ENCODE results near the gene HTRA2.

HTRA2 gene

DNA sequence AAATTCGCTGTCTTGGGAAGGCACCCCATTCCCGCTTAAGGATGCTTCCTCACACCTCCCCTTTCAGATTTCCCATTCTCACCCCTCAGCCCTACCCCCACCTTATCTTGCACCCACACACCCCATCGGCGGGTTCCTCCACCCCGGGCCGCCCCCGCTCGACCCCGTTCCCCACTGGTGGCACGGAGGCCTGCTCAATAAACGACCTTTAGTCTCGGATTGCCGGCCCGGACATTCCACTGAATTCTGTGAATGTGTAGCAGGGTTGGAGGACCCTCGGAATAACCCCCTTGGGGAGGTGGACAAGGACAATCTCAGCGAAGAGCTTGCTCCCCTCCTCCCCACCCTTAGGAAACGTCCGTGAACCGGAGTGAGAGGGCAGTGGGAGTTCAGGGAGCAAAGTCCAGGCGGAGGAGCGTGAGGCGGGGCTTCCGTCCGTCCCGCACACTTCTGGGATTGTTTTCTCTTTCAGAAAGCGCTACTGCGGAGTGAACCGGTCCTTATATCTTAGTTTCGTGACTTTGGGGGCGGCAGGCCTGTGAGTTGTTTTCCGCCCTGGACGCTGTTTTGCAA, 27.5 kb upstream of the HTRA2 start:
- peaks cover 10% of the 10 kb centered on the region for H3K36me3 ChIP-seq (ENCODE audit: control insufficient read depth, insufficient read depth, low read length)
- H3K27ac ChIP-seq (ENCODE audit: low read depth, low read length): no peak overlapping the region
- H3K4me3 ChIP-seq (ENCODE audit: low read depth, low read length): peak overlapping the region; percentile 72
- H3K27me3 ChIP-seq (ENCODE audit: control insufficient read depth, insufficient read depth, low read length): peaks cover 82% of the 10 kb centered on the region
- peak overlapping the region; percentile 70 for H3K9ac ChIP-seq (ENCODE audit: low read length)
- H3K9me3 ChIP-seq (ENCODE audit: control insufficient read depth, insufficient read depth, low read depth, low read length): no peaks in the 10 kb centered on the region
- H3K4me1 ChIP-seq (ENCODE audit: control insufficient read depth, insufficient read depth, low read length): peaks cover 54% of the 10 kb centered on the region

DNA sequence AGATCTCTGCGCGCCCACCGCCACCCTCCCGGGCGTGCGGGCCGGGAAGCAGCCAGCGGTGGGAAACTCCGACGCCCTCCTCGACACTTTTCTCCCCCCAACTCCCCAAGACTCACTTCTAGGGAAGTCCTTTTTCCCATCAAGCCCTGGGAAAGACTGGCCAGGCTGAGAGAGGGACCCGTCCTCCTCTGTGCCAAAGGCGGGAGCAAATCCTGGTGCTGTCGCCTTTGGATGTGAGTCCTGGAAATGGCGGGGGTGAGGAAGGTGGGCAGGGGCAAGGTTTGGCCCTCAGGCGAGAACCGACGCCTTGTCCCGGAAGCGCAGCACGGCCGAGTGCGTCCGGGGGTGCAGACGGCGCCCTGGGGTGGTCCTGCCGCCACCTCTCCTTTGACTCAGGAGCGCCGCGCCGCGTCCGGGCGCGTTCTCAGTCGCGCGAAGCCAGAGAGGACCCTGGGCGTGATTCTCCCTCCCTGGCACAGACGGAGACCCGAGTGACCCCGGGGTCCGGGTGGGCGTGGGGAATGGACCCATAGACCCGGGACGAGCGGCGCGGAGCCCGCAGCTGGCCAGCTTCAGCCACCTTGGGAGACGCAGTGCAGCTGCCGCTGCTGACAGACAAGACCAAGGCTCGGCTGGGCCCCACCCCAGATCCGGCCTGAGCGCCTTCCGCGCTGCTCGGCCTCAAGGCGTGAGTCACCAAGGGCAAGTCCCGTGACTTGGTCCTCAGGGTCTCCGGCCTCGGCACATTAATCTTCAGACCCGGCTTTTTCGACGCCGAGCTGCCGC, 26.8 kb upstream of the HTRA2 start:
- H3K4me3 ChIP-seq (ENCODE audit: low read depth, low read length): peak overlapping the region; percentile 72
- H3K27ac ChIP-seq (ENCODE audit: low read depth, low read length): no peak overlapping the region; the same call in 1 of the 2 replicates
- H3K27me3 ChIP-seq (ENCODE audit: control insufficient read depth, insufficient read depth, low read length): peaks cover 76% of the 10 kb centered on the region
- peak overlapping the region; percentile 70 for H3K9ac ChIP-seq (ENCODE audit: low read length)
- no peaks in the 10 kb centered on the region for H3K9me3 ChIP-seq (ENCODE audit: control insufficient read depth, insufficient read depth, low read depth, low read length)
- peaks cover 51% of the 10 kb centered on the region for H3K4me1 ChIP-seq (ENCODE audit: control insufficient read depth, insufficient read depth, low read length)
- H3K36me3 ChIP-seq (ENCODE audit: control insufficient read depth, insufficient read depth, low read length): peaks cover 10% of the 10 kb centered on the region

DNA sequence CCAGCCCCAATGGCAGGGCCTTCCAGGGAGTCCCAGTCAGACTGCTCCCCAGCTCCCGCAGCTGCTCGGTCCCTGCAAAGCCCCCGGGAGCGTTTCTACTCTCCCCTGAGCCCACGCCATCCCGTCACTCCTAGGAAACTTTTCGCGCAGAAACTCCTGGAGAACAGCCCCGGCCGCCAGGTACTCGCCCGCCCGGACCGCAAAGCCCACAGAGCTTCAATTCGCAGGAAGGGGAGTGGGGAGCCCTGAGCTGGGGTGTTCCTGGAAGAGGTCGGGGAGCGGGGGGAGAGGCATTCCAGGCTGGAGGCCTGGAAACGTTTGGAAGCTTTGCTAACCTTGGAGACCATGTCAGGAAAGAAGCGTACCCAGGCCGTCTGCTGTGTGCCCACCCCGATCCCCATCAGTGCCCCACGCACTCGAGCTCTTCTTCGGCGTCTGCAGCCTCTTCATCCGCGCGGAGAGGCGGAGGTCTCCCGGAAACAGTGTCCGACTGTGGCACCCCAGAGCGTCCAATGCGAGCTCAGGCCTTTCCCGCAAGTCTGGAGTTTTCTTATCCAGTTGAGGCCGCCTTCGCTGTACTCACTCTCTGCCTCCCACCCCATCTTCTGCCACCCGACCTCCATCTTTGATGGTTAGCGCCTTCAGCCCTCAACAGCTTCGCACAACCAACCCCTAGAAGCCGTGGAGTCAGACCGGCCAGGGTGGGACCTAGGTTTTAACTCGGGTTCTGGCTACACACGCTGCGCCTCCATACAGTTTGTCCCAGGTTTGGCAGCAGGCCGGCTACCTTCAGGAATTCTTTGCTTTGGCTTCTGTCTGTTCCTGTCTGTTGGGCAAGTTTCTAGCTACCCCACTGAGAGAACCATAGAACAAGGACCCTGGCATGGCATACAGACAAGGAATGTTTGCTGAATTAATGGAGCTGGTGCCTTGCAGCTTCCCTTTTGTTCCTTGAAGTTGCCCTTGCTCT, 25.9 kb upstream of the HTRA2 start:
- Histone ChIP-seq H3K27ac (ENCODE audit: low read depth, low read length) (no peak overlapping the region; the same call in 1 of the 2 replicates), H3K36me3 (ENCODE audit: control insufficient read depth, insufficient read depth, low read length) (peaks cover 10% of the 10 kb centered on the region), H3K27me3 (ENCODE audit: control insufficient read depth, insufficient read depth, low read length) (peaks cover 71% of the 10 kb centered on the region), H3K9me3 (ENCODE audit: control insufficient read depth, insufficient read depth, low read depth, low read length) (no peaks in the 10 kb centered on the region), H3K9ac (ENCODE audit: low read length) (peak overlapping the region; percentile 69), H3K4me1 (ENCODE audit: control insufficient read depth, insufficient read depth, low read length) (peaks cover 49% of the 10 kb centered on the region), H3K4me3 (ENCODE audit: low read depth, low read length) (peak overlapping the region; percentile 72)

DNA sequence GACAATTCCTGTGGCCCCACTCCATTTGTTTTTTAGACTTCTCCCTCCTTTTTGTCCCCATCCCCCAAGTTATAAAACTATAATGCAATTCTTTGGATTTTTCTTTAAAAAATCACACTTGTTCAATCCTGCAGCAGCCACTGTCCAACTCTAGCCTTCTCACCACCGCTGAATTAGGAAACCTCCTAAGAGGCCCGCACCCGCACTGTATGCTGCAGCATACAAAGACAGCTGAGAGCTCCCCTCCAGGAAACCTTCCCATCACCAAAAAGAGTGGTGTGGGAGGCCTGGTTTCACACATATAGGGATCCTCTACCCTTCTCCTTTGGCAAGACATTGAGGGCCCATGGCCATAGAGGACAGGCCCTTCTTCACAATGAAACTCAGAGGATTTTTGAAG, 25.1 kb upstream of the HTRA2 start:
- Histone ChIP-seq H3K36me3 (ENCODE audit: control insufficient read depth, insufficient read depth, low read length) (peaks cover 10% of the 10 kb centered on the region), H3K9me3 (ENCODE audit: control insufficient read depth, insufficient read depth, low read depth, low read length) (no peaks in the 10 kb centered on the region), H3K27ac (ENCODE audit: low read depth, low read length) (no peak overlapping the region), H3K4me1 (ENCODE audit: control insufficient read depth, insufficient read depth, low read length) (peaks cover 46% of the 10 kb centered on the region), H3K27me3 (ENCODE audit: control insufficient read depth, insufficient read depth, low read length) (peaks cover 70% of the 10 kb centered on the region), H3K4me3 (ENCODE audit: low read depth, low read length) (no peak overlapping the region; the same call in 1 of the 2 replicates), H3K9ac (ENCODE audit: low read length) (no peak overlapping the region)

DNA sequence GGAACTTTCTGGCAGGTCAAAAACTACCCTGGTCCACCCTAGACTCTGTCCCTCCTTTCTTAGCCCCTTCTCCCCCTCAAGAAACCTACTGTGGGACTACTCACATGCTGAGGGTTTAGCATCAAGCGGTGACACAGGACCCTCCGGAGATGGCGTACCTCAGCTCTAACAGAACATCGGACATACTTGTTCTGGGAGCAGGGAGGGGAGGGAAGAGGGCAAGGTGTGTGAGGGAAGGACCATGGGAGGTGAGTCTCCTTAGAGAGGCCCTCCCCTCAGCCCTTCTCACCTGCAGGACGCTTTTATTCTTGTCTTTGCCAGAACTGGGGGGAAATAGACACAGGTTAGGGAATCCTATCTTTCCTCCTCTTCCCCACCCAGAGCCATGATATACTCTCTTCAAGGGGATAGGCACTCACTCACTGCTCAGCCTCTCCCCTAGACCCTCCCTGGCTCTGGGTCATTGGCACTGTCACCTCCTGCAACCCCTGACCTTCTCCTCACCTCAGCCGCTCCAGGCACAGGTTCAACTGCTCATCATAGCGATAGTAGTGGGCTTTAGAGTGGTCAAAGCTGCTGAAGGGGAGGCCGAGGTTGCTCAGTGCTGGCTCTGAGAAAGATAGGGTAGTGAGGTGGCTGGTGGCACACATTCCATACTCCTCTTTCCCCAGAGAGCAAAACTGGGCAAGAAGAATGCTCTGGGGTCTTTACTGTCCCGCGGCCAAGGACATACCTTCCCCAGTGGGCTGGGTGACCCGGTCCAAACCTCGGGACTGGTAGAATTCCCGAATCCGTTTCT, 24.1 kb upstream of the HTRA2 start:
- H3K4me1 ChIP-seq (ENCODE audit: control insufficient read depth, insufficient read depth, low read length): peaks cover 36% of the 10 kb centered on the region
- H3K4me3 ChIP-seq (ENCODE audit: low read depth, low read length): no peak overlapping the region
- peaks cover 10% of the 10 kb centered on the region for H3K36me3 ChIP-seq (ENCODE audit: control insufficient read depth, insufficient read depth, low read length)
- H3K27ac ChIP-seq (ENCODE audit: low read depth, low read length): no peak overlapping the region
- peaks cover 70% of the 10 kb centered on the region for H3K27me3 ChIP-seq (ENCODE audit: control insufficient read depth, insufficient read depth, low read length)
- no peaks in the 10 kb centered on the region for H3K9me3 ChIP-seq (ENCODE audit: control insufficient read depth, insufficient read depth, low read depth, low read length)
- no peak overlapping the region for H3K9ac ChIP-seq (ENCODE audit: low read length)

DNA sequence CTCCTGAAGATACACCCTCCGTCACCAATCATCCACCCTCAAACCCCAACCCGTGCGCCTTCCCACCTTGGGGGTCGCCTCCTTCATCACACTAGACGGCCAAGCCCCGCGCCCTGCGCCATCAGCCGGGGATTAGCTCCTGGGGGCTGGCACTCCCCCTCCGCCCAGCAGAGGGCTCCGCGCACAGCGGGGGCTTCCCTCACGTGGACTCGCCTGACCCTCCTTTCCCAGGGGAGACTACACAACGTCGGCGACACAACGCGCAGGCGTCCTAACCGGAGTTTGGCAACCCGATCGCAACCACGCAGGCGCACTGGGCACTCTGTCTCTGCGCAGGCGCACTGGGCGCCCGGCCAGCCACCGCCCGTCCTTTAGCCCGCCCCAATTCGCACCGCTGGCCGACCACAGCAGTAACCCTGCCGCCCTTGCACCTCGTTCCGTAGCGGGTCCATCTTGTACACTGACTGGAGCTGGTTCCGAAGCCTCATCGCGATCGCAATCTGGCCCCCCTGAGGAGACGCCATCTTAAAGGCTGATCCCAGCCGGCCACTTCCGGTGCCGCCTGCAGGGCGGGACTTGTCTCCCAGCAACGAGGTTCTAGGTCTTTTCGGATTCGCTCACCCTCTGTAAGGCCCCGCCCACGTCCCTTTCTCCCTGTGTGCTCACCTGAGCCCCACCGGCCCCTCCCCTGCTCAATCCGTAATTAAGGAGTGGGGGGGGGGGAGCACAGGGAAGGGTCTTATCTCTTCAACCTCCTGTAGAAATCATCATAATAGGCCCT, 22.4 kb upstream of the HTRA2 start, which contains the start of gene PCGF1:
PCGF1 (minus strand) TSS at position 551 of the 781 bp plus-strand sequence; CDS start at position 524, 27 bp downstream.
- Histone ChIP-seq H3K4me1 (ENCODE audit: control insufficient read depth, insufficient read depth, low read length) (peaks cover 23% of the 10 kb centered on the region), H3K9ac (ENCODE audit: low read length) (peak within 1 kb of the TSS; percentile 97), H3K4me3 (ENCODE audit: low read depth, low read length) (peak within 1 kb of the TSS; percentile 97), H3K27ac (ENCODE audit: low read depth, low read length) (peak within 1 kb of the TSS; percentile 96), H3K36me3 (ENCODE audit: control insufficient read depth, insufficient read depth, low read length) (peaks cover 10% of the 10 kb centered on the region), H3K9me3 (ENCODE audit: control insufficient read depth, insufficient read depth, low read depth, low read length) (no peaks in the 10 kb centered on the region), H3K27me3 (ENCODE audit: control insufficient read depth, insufficient read depth, low read length) (peaks cover 70% of the 10 kb centered on the region)

DNA sequence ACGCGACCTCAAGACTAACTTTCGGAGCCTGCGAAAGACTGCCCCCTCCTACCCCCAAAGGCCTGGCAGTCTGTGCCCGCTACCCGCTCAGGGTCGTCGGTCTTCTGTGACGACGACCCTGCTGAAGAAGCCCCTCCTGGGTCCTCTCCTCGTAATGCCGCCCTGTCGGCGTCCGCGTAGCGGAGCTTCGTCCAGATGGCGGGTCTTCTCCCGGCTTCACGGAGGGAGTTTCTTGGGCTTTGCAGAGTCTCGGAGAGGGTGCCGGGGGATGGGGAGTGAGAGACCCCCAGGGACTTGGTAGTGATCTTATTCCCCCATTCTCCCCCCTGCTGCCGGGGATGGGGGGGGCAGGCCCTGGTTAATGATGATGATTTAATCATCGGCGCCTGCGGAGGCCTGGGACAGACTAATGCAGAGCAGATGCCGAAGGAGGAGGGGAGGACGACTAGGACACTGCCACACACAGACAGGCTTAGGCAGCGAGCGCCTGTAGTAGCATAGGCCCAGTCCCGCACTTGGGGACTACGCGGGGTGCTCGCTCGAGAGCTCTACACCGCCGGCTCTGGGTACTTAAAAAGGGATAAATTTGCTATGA, 21.7 kb upstream of the HTRA2 start:
- peaks cover 70% of the 10 kb centered on the region for H3K27me3 ChIP-seq (ENCODE audit: control insufficient read depth, insufficient read depth, low read length)
- H3K4me3 ChIP-seq (ENCODE audit: low read depth, low read length): peak overlapping the region; percentile 97
- peak overlapping the region; percentile 96; the same call in 1 of the 2 replicates for H3K27ac ChIP-seq (ENCODE audit: low read depth, low read length)
- peak overlapping the region; percentile 97 for H3K9ac ChIP-seq (ENCODE audit: low read length)
- peaks cover 10% of the 10 kb centered on the region for H3K36me3 ChIP-seq (ENCODE audit: control insufficient read depth, insufficient read depth, low read length)
- H3K4me1 ChIP-seq (ENCODE audit: control insufficient read depth, insufficient read depth, low read length): peaks cover 22% of the 10 kb centered on the region
- no peaks in the 10 kb centered on the region for H3K9me3 ChIP-seq (ENCODE audit: control insufficient read depth, insufficient read depth, low read depth, low read length)

DNA sequence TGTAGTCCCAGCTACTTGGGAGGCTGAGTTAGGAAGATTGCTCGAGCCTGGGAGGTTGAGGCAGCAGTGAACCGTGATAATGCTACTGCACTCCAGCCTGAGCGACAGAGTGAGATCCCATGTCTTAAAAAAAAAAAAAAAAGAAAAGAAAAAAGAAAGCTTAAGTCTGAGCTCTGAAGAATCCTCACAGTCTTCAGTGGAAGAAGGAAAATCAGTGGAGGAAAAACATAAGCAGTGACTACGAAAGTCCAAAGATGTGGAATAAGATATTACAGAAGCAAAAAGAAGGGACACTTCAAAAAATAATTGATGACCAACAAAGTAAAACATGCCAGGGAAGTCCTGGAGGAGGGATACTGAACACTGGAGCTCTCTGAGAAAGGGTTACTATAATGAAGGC, 19.5 kb upstream of the HTRA2 start:
- Histone ChIP-seq H3K36me3 (ENCODE audit: control insufficient read depth, insufficient read depth, low read length) (peaks cover 8% of the 10 kb centered on the region), H3K27me3 (ENCODE audit: control insufficient read depth, insufficient read depth, low read length) (peaks cover 74% of the 10 kb centered on the region), H3K9me3 (ENCODE audit: control insufficient read depth, insufficient read depth, low read depth, low read length) (no peaks in the 10 kb centered on the region), H3K9ac (ENCODE audit: low read length) (no peak overlapping the region), H3K4me3 (ENCODE audit: low read depth, low read length) (no peak overlapping the region), H3K4me1 (ENCODE audit: control insufficient read depth, insufficient read depth, low read length) (peaks cover 26% of the 10 kb centered on the region), H3K27ac (ENCODE audit: low read depth, low read length) (no peak overlapping the region)

DNA sequence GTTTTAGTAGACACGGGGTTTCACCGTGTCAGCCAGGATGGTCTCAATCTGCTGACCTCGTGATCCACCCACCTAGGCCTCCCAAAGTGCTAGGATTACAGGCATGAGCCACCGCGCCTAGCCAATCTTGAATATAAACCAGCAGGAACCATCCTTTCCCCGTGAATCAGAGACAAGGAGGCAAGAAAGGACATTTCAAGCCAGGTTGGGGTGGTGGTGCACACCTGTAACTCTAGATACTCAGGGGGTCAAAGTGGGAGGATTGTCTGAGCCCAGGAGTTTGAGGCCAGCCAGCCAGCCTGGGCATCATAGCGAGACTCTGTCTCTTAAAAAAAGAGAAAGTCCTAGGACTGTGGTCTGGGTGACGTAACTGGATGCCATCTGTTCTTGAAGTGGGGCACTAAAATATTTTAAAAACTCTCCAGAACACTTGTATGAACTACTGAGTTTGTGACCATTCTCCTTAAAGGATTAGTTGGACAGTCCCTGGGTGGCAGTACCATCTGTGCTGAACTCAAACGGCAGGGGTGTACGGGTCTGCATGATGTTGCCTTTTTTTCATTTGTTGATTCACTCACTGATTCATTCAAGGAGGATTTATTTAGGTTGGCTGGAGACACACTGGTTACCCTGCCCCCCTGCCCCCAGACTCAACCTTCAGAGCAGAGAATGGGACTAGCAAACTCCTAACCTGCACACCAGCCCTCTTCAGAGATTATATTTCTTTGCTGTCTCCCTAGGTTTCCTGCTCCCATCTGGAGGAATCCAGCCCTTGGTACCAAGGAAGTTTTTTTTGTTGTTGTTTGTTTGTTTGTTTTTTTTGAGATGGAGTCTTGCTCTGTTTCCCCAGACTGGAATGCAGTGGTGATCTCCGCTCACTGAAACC, 18.4 kb upstream of the HTRA2 start:
- no peak overlapping the region for H3K27ac ChIP-seq (ENCODE audit: low read depth, low read length)
- peaks cover 78% of the 10 kb centered on the region for H3K27me3 ChIP-seq (ENCODE audit: control insufficient read depth, insufficient read depth, low read length)
- no peak overlapping the region for H3K4me3 ChIP-seq (ENCODE audit: low read depth, low read length)
- H3K4me1 ChIP-seq (ENCODE audit: control insufficient read depth, insufficient read depth, low read length): peaks cover 31% of the 10 kb centered on the region
- no peaks in the 10 kb centered on the region; the same call in 1 of the 2 replicates for H3K9me3 ChIP-seq (ENCODE audit: control insufficient read depth, insufficient read depth, low read depth, low read length)
- no peaks in the 10 kb centered on the region for H3K36me3 ChIP-seq (ENCODE audit: control insufficient read depth, insufficient read depth, low read length)
- no peak overlapping the region for H3K9ac ChIP-seq (ENCODE audit: low read length)
